Tibial nerve (tissue), 4 donors: ENCODE results near the gene ARFGAP2. TPM values are rescaled to one million over a fixed set of nuclear protein-coding genes. Genes with fewer than 3 reads are reported as not detected.

ENCODE experiments used
- DNase-seq, 2 donors: peaks; one replicate each; pipeline ENCODE4 v3.0.0-alpha.2; 2019; ENCODE audit warnings: low spot score in 2 of 2
- H3K27ac ChIP-seq, 4 donors: fragments of 200-600 bp; sonication (generic) in 3 of 4; one replicate each; pipeline ENCODE4 v1.5.1; 2017 to 2019; ENCODE audit warnings: mild to moderate bottlenecking in 1 of 4
- H3K27me3 ChIP-seq, 2 donors: fragments of 200-600 bp; sonication (generic) in 1 of 2; one replicate each; pipeline versions ENCODE4 v1.5.1 to v1.6.0; 2017 to 2019
- H3K36me3 ChIP-seq, 3 donors: fragments of 200-600 bp; sonication (generic); one replicate each; pipeline ENCODE4 v1.5.1; 2018 to 2019
- H3K4me1 ChIP-seq, 4 donors: fragments of 200-600 bp; sonication (generic) in 3 of 4; one replicate each; pipeline ENCODE4 v1.5.1; 2017 to 2019
- H3K4me3 ChIP-seq, 4 donors: fragments of 200-600 bp; sonication (generic) in 3 of 4; one replicate each; pipeline ENCODE4 v1.5.1; 2017 to 2019; ENCODE audit warnings: mild to moderate bottlenecking in 1 of 4, moderate library complexity in 1 of 4
- H3K9me3 ChIP-seq, 4 donors: fragments of 200-600 bp; sonication (generic) in 3 of 4; one replicate each; pipeline ENCODE4 v1.5.1; 2017 to 2019
- CTCF ChIP-seq, 5 experiments: fragments of 200-600 bp in 3 of 5; fragments of 450-650 bp in 2 of 5; sonication (generic) in 3 of 5; IDR thresholded peaks; one replicate each; pipeline ENCODE4 v1.5.1; 2016 to 2019; ENCODE audit warnings: antibody characterized with exemption in 5 of 5, mild to moderate bottlenecking in 3 of 5, moderate library complexity in 2 of 5
- EP300 ChIP-seq, 2 donors: sonication (generic); formaldehyde crosslinking; IDR thresholded peaks; one replicate each; pipeline ENCODE4 v1.6.1; 2017; ENCODE audit warnings: antibody characterized with exemption in 2 of 2, mild to moderate bottlenecking in 1 of 2
- POLR2A ChIP-seq, 2 donors: fragments of 450-650 bp; IDR thresholded peaks; one replicate each; pipeline ENCODE4 v1.6.1; 2017; ENCODE audit warnings: antibody characterized with exemption in 2 of 2, mild to moderate bottlenecking in 2 of 2, moderate library complexity in 2 of 2
- WGBS, 2 donors: methylation state at CpG; one replicate each; pipeline ENCODE4 v1.1.5; 2018; 5-methylcytosine and 5-hydroxymethylcytosine counted together
- total RNA-seq, 4 donors: library from RNA; depleted of rRNA; stranded (reverse); fragments of >200 nt; gene quantifications; one replicate each; pipeline ENCODE4 v1.1.0, GENCODE V29; 2016

Gene ARFGAP2
- total RNA-seq, 4 donors from 2014 or later, result 164 to 209 (median 176) TPM

GRCh38 chr11:47158242-47158641 lies 18.4 kb downstream of the ARFGAP2 start:
- Histone ChIP-seq H3K9me3 (no peaks in the 10 kb centered on the region), H3K4me3 (no peak overlapping the region), H3K27ac (no peak overlapping the region), H3K4me1 (peaks cover 0 to 25% (median 3%) of the 10 kb centered on the region in 4 donors), H3K27me3 (no peaks in the 10 kb centered on the region), H3K36me3 (peaks cover 0 to 37% (median 0%) of the 10 kb centered on the region in 3 donors)
- 81 to 86% methylated on average over 5 of the region's 5 CpGs for WGBS, 2 donors
- no peak for DNase-seq
- TF ChIP-seq POLR2A (IDR thresholded peaks at IDR 0.05), result no peak

- H3K36me3 ChIP-seq, result peaks cover 0 to 36% (median 0%) of the 10 kb centered on the region in 3 donors
- TF ChIP-seq EP300 (IDR thresholded peaks at IDR 0.05) (no peak), CTCF (IDR thresholded peaks at IDR 0.05) (no peak), POLR2A (IDR thresholded peaks at IDR 0.05) (no peak)
These were observed 18.9 kb downstream of the ARFGAP2 start for GRCh38 chr11:47157805-47158204.

GRCh38 chr11:47156951-47157350 lies 19.7 kb downstream of the ARFGAP2 start:
- DNase-seq, result no peak
- peaks cover 0 to 36% (median 0%) of the 10 kb centered on the region in 3 donors for H3K36me3 ChIP-seq
- TF ChIP-seq CTCF (IDR thresholded peaks at IDR 0.05) (no peak), EP300 (IDR thresholded peaks at IDR 0.05) (no peak), POLR2A (IDR thresholded peaks at IDR 0.05) (no peak)
- peaks cover 0 to 34% (median 8%) of the 10 kb centered on the region in 4 donors for H3K4me1 ChIP-seq
- no peaks in the 10 kb centered on the region for H3K27me3 ChIP-seq
- 86 to 87% methylated on average over 15 to 19 of the region's 20 CpGs for WGBS, 2 donors
- no peak overlapping the region for H3K4me3 ChIP-seq
- H3K9me3 ChIP-seq, result no peaks in the 10 kb centered on the region
- no peak overlapping the region for H3K27ac ChIP-seq

More at GRCh38 chr11:47157805-47158204, 18.9 kb downstream of the ARFGAP2 start:
- Histone ChIP-seq H3K9me3 (no peaks in the 10 kb centered on the region), H3K4me1 (peaks cover 0 to 29% (median 5%) of the 10 kb centered on the region in 4 donors), H3K4me3 (no peak overlapping the region), H3K27me3 (no peaks in the 10 kb centered on the region), H3K27ac (no peak overlapping the region)
- no peak for DNase-seq
- 85 to 95% methylated on average over 8 of the region's 8 CpGs for WGBS, 2 donors

- Histone ChIP-seq H3K27ac (no peak overlapping the region), H3K36me3 (peaks cover 0 to 36% (median 0%) of the 10 kb centered on the region in 3 donors), H3K4me1 (peaks cover 0 to 28% (median 8%) of the 10 kb centered on the region in 4 donors), H3K4me3 (no peak overlapping the region), H3K9me3 (no peaks in the 10 kb centered on the region), H3K27me3 (no peaks in the 10 kb centered on the region)
- DNase-seq, result no peak
- WGBS, 2 donors, result 91 to 92% methylated on average over 5 to 6 of the region's 6 CpGs
- TF ChIP-seq EP300 (IDR thresholded peaks at IDR 0.05), result no peak
These were observed 20.3 kb downstream of the ARFGAP2 start for GRCh38 chr11:47156333-47156732.

GRCh38 chr11:47155879-47156278 lies 20.8 kb downstream of the ARFGAP2 start:
- DNase-seq, result no peak
- peaks cover 0 to 24% (median 8%) of the 10 kb centered on the region in 4 donors for H3K4me1 ChIP-seq
- no peak overlapping the region for H3K4me3 ChIP-seq
- H3K36me3 ChIP-seq, result peaks cover 0 to 36% (median 0%) of the 10 kb centered on the region in 3 donors
- TF ChIP-seq CTCF (IDR thresholded peaks at IDR 0.05), result no peak
- TF ChIP-seq EP300 (IDR thresholded peaks at IDR 0.05), result no peak
- TF ChIP-seq POLR2A (IDR thresholded peaks at IDR 0.05), result no peak
- no peaks in the 10 kb centered on the region for H3K9me3 ChIP-seq
- WGBS, 2 donors, result 86 to 91% methylated on average over 4 of the region's 4 CpGs
- no peak overlapping the region for H3K27ac ChIP-seq
- H3K27me3 ChIP-seq, result no peaks in the 10 kb centered on the region

GRCh38 chr11:47154616-47155570 lies 21.8 kb downstream of the ARFGAP2 start:
- Histone ChIP-seq H3K27me3 (no peaks in the 10 kb centered on the region), H3K27ac (no peak overlapping the region), H3K4me1 (peaks cover 0 to 25% (median 8%) of the 10 kb centered on the region in 4 donors), H3K9me3 (no peaks in the 10 kb centered on the region), H3K4me3 (no peak overlapping the region), H3K36me3 (peaks cover 0 to 36% (median 0%) of the 10 kb centered on the region in 3 donors)
- no peak for DNase-seq
- TF ChIP-seq POLR2A (IDR thresholded peaks at IDR 0.05) (no peak), EP300 (IDR thresholded peaks at IDR 0.05) (no peak), CTCF (IDR thresholded peaks at IDR 0.05) (no peak)
- WGBS, 2 donors, result 57 to 60% methylated on average over 18 of the region's 18 CpGs
